B cell (primary cell): ENCODE data around the gene ELMO1. TPM values are rescaled to one million over a fixed set of nuclear protein-coding genes. Genes with fewer than 3 reads are reported as not detected.

Source experiments
- ATAC-seq: fragments of 200-7000 bp; cut with Tn5 transposase; one replicate; pipeline ENCODE4 v1.10.0; 2021; ENCODE audit warnings: low read depth, mild to moderate bottlenecking, moderate number of reproducible peaks, moderate library complexity
- CTCF ChIA-PET: fragments of 350-600 bp; sonication (Branson Sonifier 250); formaldehyde crosslinking; loops from one replicate; lab custom pipeline; 2021; ENCODE audit warnings: antibody characterized with exemption, inconsistent platforms; lab: Charles Lee
- POLR2A ChIA-PET: fragments of 350-600 bp; sonication (Branson Sonifier 250); formaldehyde crosslinking; loops from one replicate; lab custom pipeline; 2021; ENCODE audit warnings: antibody characterized with exemption; lab: Charles Lee
- DNase-seq: peaks from one replicate; pipeline ENCODE4 v3.0.0; 2013
- H2AFZ ChIP-seq: 2 replicates; pipeline ENCODE4 v1.6.1; 2012; ENCODE audit warnings: mild to moderate bottlenecking, low read depth, low read length; ENCODE audit not compliant: insufficient read depth, poor library complexity, severe bottlenecking
- H3K27ac ChIP-seq, 2 donors: 1 replicate in 1 of 2; 2 replicates in 1 of 2; pipeline ENCODE4 v1.5.1; 2012 to 2013; ENCODE audit warnings: low read length in 2 of 2, mild to moderate bottlenecking in 2 of 2, moderate library complexity in 1 of 2
- H3K27me3 ChIP-seq, 4 experiments: fragments of 200-600 bp in 1 of 4; sonication (generic) in 1 of 4; replicated peaks in 1 of 4; 1 replicate in 2 of 4; 2 replicates in 2 of 4; pipeline versions ENCODE4 v1.6.1 to v1.7.0; 2013 to 2016; ENCODE audit warnings: low read length in 3 of 4, mild to moderate bottlenecking in 2 of 4, mixed read lengths in 1 of 4, moderate library complexity in 1 of 4; ENCODE audit not compliant: insufficient read depth in 4 of 4, control insufficient read depth in 3 of 4; ENCODE audit errors: control extremely low read depth in 1 of 4
- H3K36me3 ChIP-seq, 2 experiments: replicated peaks in 1 of 2; 1 replicate in 1 of 2; 2 replicates in 1 of 2; pipeline versions ENCODE4 v1.6.1 to v1.7.1; 2013; ENCODE audit warnings: low read length in 1 of 2; ENCODE audit not compliant: insufficient read depth in 2 of 2, control insufficient read depth in 1 of 2; ENCODE audit errors: control extremely low read depth in 1 of 2, extremely low read depth in 1 of 2
- H3K4me1 ChIP-seq, 2 donors: fragments of 200-600 bp in 1 of 2; sonication (generic) in 1 of 2; 1 replicate in 1 of 2; 2 replicates in 1 of 2; pipeline versions ENCODE4 v1.5.1 to v1.6.1; 2013 to 2017; ENCODE audit warnings: low read length in 2 of 2; ENCODE audit not compliant: control insufficient read depth in 2 of 2, insufficient read depth in 2 of 2
- H3K4me2 ChIP-seq: replicated peaks from 2 replicates; pipeline ENCODE3; 2012; ENCODE audit warnings: mild to moderate bottlenecking, low read depth, low read length; ENCODE audit not compliant: poor library complexity, severe bottlenecking
- H3K4me3 ChIP-seq, 5 experiments: fragments of 200-600 bp in 1 of 5; sonication (generic) in 1 of 5; 1 replicate in 3 of 5; 2 replicates in 2 of 5; pipeline versions ENCODE4 v1.5.1 to v1.7.0; 2011 to 2016; ENCODE audit warnings: low read length in 4 of 5, mild to moderate bottlenecking in 4 of 5, low read depth in 2 of 5, control low read depth in 1 of 5, moderate library complexity in 1 of 5; ENCODE audit not compliant: insufficient read depth in 1 of 5; ENCODE audit errors: control extremely low read depth in 1 of 5, extremely low read depth in 1 of 5
- H3K79me2 ChIP-seq: fragments of 200-600 bp; sonication (generic); one replicate; pipeline ENCODE4 v1.6.0; 2016; ENCODE audit warnings: low read length; ENCODE audit not compliant: control insufficient read depth, insufficient read depth
- H3K9ac ChIP-seq: fragments of 200-600 bp; sonication (generic); 2 replicates; pipeline ENCODE4 v1.6.1; 2017; ENCODE audit warnings: mild to moderate bottlenecking, low read length, moderate library complexity
- H3K9me3 ChIP-seq, 3 donors: one replicate each; pipeline versions ENCODE4 v1.6.1 to v1.7.1; 2013; ENCODE audit warnings: low read length in 2 of 3; ENCODE audit not compliant: control insufficient read depth in 2 of 3, insufficient read depth in 1 of 3; ENCODE audit errors: control extremely low read depth in 1 of 3
- H4K20me1 ChIP-seq: 2 replicates; pipeline ENCODE4 v1.6.0; 2012; ENCODE audit warnings: mild to moderate bottlenecking, low read length; ENCODE audit not compliant: insufficient read depth, control insufficient read depth, poor library complexity, severe bottlenecking
- H3K27ac Mint-ChIP-seq: one replicate; pipeline ENCODE4 v1.8.0; 2021; ENCODE audit warnings: mixed read lengths
- H3K27me3 Mint-ChIP-seq: one replicate; pipeline ENCODE4 v1.8.0; 2021; ENCODE audit warnings: mixed read lengths
- H3K4me1 Mint-ChIP-seq: one replicate; pipeline ENCODE4 v1.8.0; 2021; ENCODE audit warnings: mixed read lengths
- H3K4me3 Mint-ChIP-seq: one replicate; pipeline ENCODE4 v1.8.0; 2021; ENCODE audit warnings: mixed read lengths
- H3K9me3 Mint-ChIP-seq: one replicate; pipeline ENCODE4 v1.8.0; 2022; ENCODE audit warnings: mixed read lengths; ENCODE audit not compliant: insufficient read depth
- EZH2 ChIP-seq: IDR thresholded peaks from 2 replicates; pipeline ENCODE4 v1.6.1; 2012; ENCODE audit warnings: borderline replicate concordance, low read depth, mild to moderate bottlenecking, moderate library complexity, low read length; ENCODE audit not compliant: insufficient read depth, poor library complexity, severe bottlenecking
- WGBS: methylation state at CpG from one replicate; pipeline ENCODE4 v1.1.5; 2013; ENCODE audit warnings: missing lambda C conversion rate; ENCODE audit not compliant: insufficient coverage; 5-methylcytosine and 5-hydroxymethylcytosine counted together
- intact Hi-C: fragments of 100-400 bp; cut with micrococcal nuclease; formaldehyde crosslinking; loops from one replicate; pipeline ENCODE4 v1.10.0; 2022
- polyA plus RNA-seq: library from polyadenylated mRNA; depleted of rRNA; stranded (reverse); fragments of >200 nt; gene quantifications from 2 replicates; pipeline ENCODE4 v1.2.3, GENCODE V29; 2012
- total RNA-seq, 2 donors: library from RNA; stranded (reverse); fragments of 120-200 nt in 1 of 2; gene quantifications; 1 replicate in 1 of 2; 2 replicates in 1 of 2; pipeline versions ENCODE4 v1.2.3 to v1.2.4, GENCODE V29; 2013 to 2022
- TF ChIP-seq, protein P1 (sequence below): fragments of 200-600 bp; IDR thresholded peaks from one replicate; pipeline ENCODE4 v1.8.0; 2022; ENCODE audit warnings: antibody characterized with exemption, mild to moderate bottlenecking

Gene ELMO1
- total and polyA plus RNA-seq, 2 donors (not counting 1 experiment from before 2014, with no cell fraction given) = 44.7 to 177 TPM

DNA sequence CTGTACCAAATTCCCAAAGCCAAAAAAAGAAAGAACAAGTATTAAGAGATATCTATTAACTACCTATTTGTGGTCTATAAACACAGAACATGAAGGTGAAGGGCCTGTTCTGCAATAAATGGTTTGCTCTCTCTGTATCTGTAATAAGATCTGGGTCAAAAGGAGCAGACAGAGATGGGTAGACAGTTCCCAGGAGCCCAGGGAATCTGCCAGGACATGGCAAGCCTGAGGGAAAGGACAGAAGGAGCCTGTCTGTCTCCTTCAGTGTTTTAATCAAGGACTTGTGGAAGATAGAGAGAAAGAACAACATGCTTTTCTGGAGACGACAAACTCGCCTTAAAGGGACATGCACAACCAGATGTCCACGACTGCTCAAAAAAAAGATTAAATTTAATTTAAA is 165.7 kb downstream of the ELMO1 start:
- no peaks in the 10 kb centered on the region for H3K27me3 ChIP-seq
- no peak overlapping the region for H3K27ac ChIP-seq
- Mint-ChIP-seq H3K27ac (no peak overlapping the region), H3K27me3 (no peaks in the 10 kb centered on the region), H3K4me3 (no peak overlapping the region), H3K9me3 (no peaks in the 10 kb centered on the region), H3K4me1 (peaks cover 45% of the 10 kb centered on the region)
- no peak overlapping the region for H3K4me3 ChIP-seq
- H4K20me1 ChIP-seq = peaks cover 70% of the 10 kb centered on the region
- intact Hi-C loops = loop anchor here (5.0 kb wide), 1 partner anchor 214 kb away; no protein-coding TSS in a partner anchor
- H3K79me2 ChIP-seq = peaks cover 82% of the 10 kb centered on the region
- ChIA-PET CTCF (interaction anchor here (1.7 to 8.8 kb wide), 4 partner anchors 18 to 213 kb away, joined by 6 to 208 read pairs (median 56); no protein-coding TSS in a partner anchor), POLR2A (no interaction called here)
- H3K9ac ChIP-seq = no peak overlapping the region
- H3K4me1 ChIP-seq = peaks cover 21 to 23% of the 10 kb centered on the region in 2 donors
- ATAC-seq = no peak
- no CpG with 5 or more reads among the region's 3 CpGs for WGBS
- no peaks in the 10 kb centered on the region for H3K9me3 ChIP-seq
- no peak overlapping the region for H2AFZ ChIP-seq
- TF ChIP-seq, protein P1, sequence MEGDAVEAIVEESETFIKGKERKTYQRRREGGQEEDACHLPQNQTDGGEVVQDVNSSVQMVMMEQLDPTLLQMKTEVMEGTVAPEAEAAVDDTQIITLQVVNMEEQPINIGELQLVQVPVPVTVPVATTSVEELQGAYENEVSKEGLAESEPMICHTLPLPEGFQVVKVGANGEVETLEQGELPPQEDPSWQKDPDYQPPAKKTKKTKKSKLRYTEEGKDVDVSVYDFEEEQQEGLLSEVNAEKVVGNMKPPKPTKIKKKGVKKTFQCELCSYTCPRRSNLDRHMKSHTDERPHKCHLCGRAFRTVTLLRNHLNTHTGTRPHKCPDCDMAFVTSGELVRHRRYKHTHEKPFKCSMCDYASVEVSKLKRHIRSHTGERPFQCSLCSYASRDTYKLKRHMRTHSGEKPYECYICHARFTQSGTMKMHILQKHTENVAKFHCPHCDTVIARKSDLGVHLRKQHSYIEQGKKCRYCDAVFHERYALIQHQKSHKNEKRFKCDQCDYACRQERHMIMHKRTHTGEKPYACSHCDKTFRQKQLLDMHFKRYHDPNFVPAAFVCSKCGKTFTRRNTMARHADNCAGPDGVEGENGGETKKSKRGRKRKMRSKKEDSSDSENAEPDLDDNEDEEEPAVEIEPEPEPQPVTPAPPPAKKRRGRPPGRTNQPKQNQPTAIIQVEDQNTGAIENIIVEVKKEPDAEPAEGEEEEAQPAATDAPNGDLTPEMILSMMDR = no peak
- no peak for TF ChIP-seq EZH2
- peaks cover 0 to 1% of the 10 kb centered on the region in 2 experiments for H3K36me3 ChIP-seq
- H3K4me2 ChIP-seq = no peak overlapping the region
- no peak for DNase-seq

DNA sequence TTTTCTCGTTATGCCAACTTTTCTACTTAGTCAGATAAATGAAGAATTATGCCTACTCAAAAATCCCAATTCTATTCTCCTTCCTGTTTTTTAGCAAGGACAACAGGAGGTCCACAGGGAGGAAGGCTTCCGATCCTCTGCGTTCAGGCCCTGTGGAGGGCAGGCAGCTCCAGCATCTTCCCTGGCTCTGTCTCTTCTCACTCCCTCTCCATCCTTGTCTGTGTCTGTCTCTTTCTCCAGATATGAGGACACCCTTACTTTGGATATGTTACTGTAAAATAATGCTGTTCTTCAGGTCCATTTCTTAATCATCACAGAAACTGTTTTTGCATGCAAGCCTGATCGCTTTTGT is 166.6 kb downstream of the ELMO1 start:
- Histone ChIP-seq H3K4me3 (no peak overlapping the region), H3K36me3 (peaks cover under 1 to 1% of the 10 kb centered on the region in 2 experiments), H3K79me2 (peaks cover 89% of the 10 kb centered on the region), H2AFZ (no peak overlapping the region), H3K9me3 (no peaks in the 10 kb centered on the region), H4K20me1 (peaks cover 76% of the 10 kb centered on the region), H3K27me3 (no peaks in the 10 kb centered on the region), H3K4me2 (no peak overlapping the region), H3K27ac (no peak overlapping the region), H3K9ac (no peak overlapping the region), H3K4me1 (peaks cover 18% of the 10 kb centered on the region in 2 donors)
- Mint-ChIP-seq H3K27ac (peak overlapping the region; percentile 10), H3K4me3 (no peak overlapping the region), H3K9me3 (no peaks in the 10 kb centered on the region), H3K4me1 (peaks cover 40% of the 10 kb centered on the region), H3K27me3 (no peaks in the 10 kb centered on the region)
- intact Hi-C loops = loop anchor here (5.0 kb wide), 1 partner anchor 215 kb away; no protein-coding TSS in a partner anchor
- ATAC-seq = no peak
- 100% methylated on average over 2 of the region's 4 CpGs for WGBS
- ChIA-PET POLR2A (no interaction called here), CTCF (interaction anchor here (1.5 kb wide), 1 partner anchor 71 kb away, joined by 6 read pairs; no protein-coding TSS in a partner anchor)
- no peak for TF ChIP-seq EZH2
- TF ChIP-seq, protein P1 = no peak
- DNase-seq = no peak
